ENCODE results near the gene SLC51A.
"Not testable (repeated sequence)": the region's sequence is repeated elsewhere in the genome, so short reads cannot be mapped to it uniquely, and the experiment has no call there.

The SLC51A gene

DNA sequence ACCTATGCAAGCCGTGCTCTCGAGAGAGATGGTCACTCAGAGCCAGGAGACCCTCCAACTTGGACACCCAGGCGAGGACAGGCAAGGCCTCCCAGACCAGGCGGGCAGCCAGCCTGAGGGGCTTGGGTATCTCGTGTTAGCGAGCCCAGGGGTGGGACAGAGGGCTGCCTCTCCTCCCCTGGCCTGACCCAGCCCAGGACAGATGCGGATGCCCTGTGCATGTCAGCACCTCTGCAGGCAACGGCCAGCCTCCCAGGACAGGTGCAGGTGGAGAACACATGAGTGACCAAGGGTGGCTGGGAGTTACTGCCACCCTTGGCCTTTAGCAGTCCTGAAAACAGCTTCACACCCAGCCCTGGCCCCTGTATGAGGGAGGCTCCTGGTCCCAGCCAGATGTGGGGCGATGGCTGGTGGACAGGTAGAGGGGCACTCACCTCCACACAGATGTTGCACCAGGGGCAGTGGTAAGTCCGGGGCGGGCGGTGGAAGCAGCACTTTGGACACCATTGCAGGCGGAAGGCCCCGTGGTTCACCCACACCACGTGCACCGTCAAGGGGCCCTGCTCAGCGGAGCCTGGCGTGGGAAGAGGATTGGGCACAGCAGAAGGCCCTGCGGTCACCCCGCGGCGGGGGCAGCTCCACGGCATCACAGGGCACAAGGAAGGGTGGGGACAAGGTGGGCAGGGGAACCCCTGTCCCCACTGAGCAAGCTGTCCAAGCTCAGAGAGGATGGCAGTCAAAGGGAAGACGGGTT lies 7.2 kb upstream of the SLC51A start:
- H3K79me1 ChIP-seq (ENCODE audit: low read length): no peaks in the 10 kb centered on the region
- no peak overlapping the region for H3K4me2 ChIP-seq (ENCODE audit: low read length)
- H3K14ac ChIP-seq (ENCODE audit: low read length): no peak overlapping the region
- H3K36me3 ChIP-seq (ENCODE audit: control insufficient read depth in 1 of 2, insufficient read depth in 2 of 2, low read length in 2 of 2): no peaks in the 10 kb centered on the region
- peaks cover 7% of the 10 kb centered on the region for H3K9me3 ChIP-seq (ENCODE audit: insufficient read depth, low read depth, low read length)
- H3K18ac ChIP-seq (ENCODE audit: low read length): no peak overlapping the region
- H3K4ac ChIP-seq (ENCODE audit: low read depth, low read length): no peak overlapping the region
- no peaks in the 10 kb centered on the region for H3K79me2 ChIP-seq (ENCODE audit: control insufficient read depth, insufficient read depth, low read length, poor library complexity)
- WGBS (ENCODE audit: extremely low coverage, insufficient coverage, insufficient read length): no CpG with 5 or more reads among the region's 24 CpGs
- H2AK5ac ChIP-seq (ENCODE audit: low read length): no peak overlapping the region
- H2BK5ac ChIP-seq (ENCODE audit: low read depth, low read length, poor library complexity): no peak overlapping the region
- H4K91ac ChIP-seq (ENCODE audit: low read depth, low read length): no peak overlapping the region
- DNase-seq: no peak
- H3K9ac ChIP-seq (ENCODE audit: low read length): no peak overlapping the region
- no peak overlapping the region for H4K8ac ChIP-seq (ENCODE audit: low read depth, low read length)
- H3K4me3 ChIP-seq (ENCODE audit: low read depth, low read length): no peak overlapping the region
- no peak overlapping the region for H4K12ac ChIP-seq (ENCODE audit: low read depth, low read length)
- no peak overlapping the region for H3K23ac ChIP-seq (ENCODE audit: low read length)
- H3K4me1 ChIP-seq (ENCODE audit: control insufficient read depth in 1 of 2, insufficient read depth in 2 of 2, low read length in 2 of 2): peaks cover 3 to 4% of the 10 kb centered on the region in 2 experiments
- H2BK120ac ChIP-seq (ENCODE audit: insufficient read depth, low read length, poor library complexity): no peak overlapping the region
- no peaks in the 10 kb centered on the region for H3K27me3 ChIP-seq (ENCODE audit: insufficient read depth, low read length)
- no peak overlapping the region for H3K27ac ChIP-seq (ENCODE audit: low read depth, low read length)
- H2BK12ac ChIP-seq (ENCODE audit: low read length): no peak overlapping the region
- H2AFZ ChIP-seq (ENCODE audit: insufficient read depth, low read length, poor library complexity): no peak overlapping the region

DNA sequence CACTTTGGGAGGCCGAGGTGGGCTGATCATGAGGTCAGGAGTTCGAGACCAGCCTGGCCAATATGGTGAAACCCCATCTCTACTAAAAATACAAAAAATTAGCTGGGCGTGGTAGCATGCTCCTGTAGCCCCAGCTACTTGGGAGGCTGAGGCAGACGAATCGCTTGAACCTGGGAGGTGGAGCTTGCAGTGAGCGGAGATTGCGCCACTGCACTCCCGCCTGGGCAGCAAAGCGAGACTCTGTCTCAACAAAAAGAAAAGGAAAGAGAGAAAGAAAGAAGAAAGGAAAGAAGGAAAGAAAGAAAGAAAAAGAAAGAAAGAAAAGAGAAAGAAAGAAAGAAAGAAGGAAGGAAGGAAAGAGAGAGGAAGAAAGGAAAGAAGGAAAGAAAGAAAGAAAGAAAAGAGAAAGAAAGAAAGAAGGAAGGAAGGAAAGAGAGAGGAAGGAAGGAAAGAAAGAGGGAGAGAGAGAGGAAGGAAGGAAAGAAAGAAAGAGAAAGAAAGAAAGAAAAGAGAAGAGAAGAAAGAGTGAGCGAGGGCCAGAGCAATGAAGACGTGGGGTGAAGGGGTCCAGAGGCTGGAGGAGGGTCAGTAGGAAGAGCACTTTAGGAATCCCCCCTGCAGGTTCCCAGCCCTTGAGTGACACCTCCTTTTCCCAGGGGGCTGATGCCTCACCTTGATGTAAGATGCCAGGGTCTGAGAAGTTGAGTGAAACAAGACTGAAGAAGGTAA lies 6.2 kb upstream of the SLC51A start:
- not testable (repeated sequence) for H3K14ac ChIP-seq (ENCODE audit: low read length); H4K12ac ChIP-seq (ENCODE audit: low read depth, low read length); H2BK5ac ChIP-seq (ENCODE audit: low read depth, low read length, poor library complexity); H3K36me3 ChIP-seq (ENCODE audit: control insufficient read depth in 1 of 2, insufficient read depth in 2 of 2, low read length in 2 of 2); H4K91ac ChIP-seq (ENCODE audit: low read depth, low read length); H3K9ac ChIP-seq (ENCODE audit: low read length); H2AK5ac ChIP-seq (ENCODE audit: low read length); H3K18ac ChIP-seq (ENCODE audit: low read length); H3K27ac ChIP-seq (ENCODE audit: low read depth, low read length); H3K23ac ChIP-seq (ENCODE audit: low read length); H3K79me2 ChIP-seq (ENCODE audit: control insufficient read depth, insufficient read depth, low read length, poor library complexity); H3K9me3 ChIP-seq (ENCODE audit: insufficient read depth, low read depth, low read length); H2BK120ac ChIP-seq (ENCODE audit: insufficient read depth, low read length, poor library complexity); H2BK12ac ChIP-seq (ENCODE audit: low read length); DNase-seq; H2AFZ ChIP-seq (ENCODE audit: insufficient read depth, low read length, poor library complexity); H3K4ac ChIP-seq (ENCODE audit: low read depth, low read length); H3K27me3 ChIP-seq (ENCODE audit: insufficient read depth, low read length); H4K8ac ChIP-seq (ENCODE audit: low read depth, low read length); H3K4me2 ChIP-seq (ENCODE audit: low read length); H3K4me3 ChIP-seq (ENCODE audit: low read depth, low read length); H3K79me1 ChIP-seq (ENCODE audit: low read length); H3K4me1 ChIP-seq (ENCODE audit: control insufficient read depth in 1 of 2, insufficient read depth in 2 of 2, low read length in 2 of 2)
- WGBS (ENCODE audit: extremely low coverage, insufficient coverage, insufficient read length): no CpG with 5 or more reads among the region's 11 CpGs

GRCh38 chr3:196210673-196211556 lies 5.4 kb upstream of the SLC51A start, which contains the start of gene ZDHHC19:
Gene ZDHHC19, minus strand, starts transcription at chr3:196211400. Its CDS starts 85 bp downstream, at chr3:196211315.
- no peak within 1 kb of the TSS for H2BK120ac ChIP-seq (ENCODE audit: insufficient read depth, low read length, poor library complexity)
- H3K9me3 ChIP-seq (ENCODE audit: insufficient read depth, low read depth, low read length): peaks cover 10% of the 10 kb centered on the region
- H4K91ac ChIP-seq (ENCODE audit: low read depth, low read length): no peak within 1 kb of the TSS
- H3K9ac ChIP-seq (ENCODE audit: low read length): no peak within 1 kb of the TSS
- peaks cover 3 to 4% of the 10 kb centered on the region in 2 experiments for H3K4me1 ChIP-seq (ENCODE audit: control insufficient read depth in 1 of 2, insufficient read depth in 2 of 2, low read length in 2 of 2)
- H4K12ac ChIP-seq (ENCODE audit: low read depth, low read length): no peak within 1 kb of the TSS
- H2BK12ac ChIP-seq (ENCODE audit: low read length): no peak within 1 kb of the TSS
- WGBS (ENCODE audit: extremely low coverage, insufficient coverage, insufficient read length): no CpG with 5 or more reads among the region's 23 CpGs
- H3K27ac ChIP-seq (ENCODE audit: low read depth, low read length): no peak within 1 kb of the TSS
- H3K14ac ChIP-seq (ENCODE audit: low read length): no peak within 1 kb of the TSS
- H3K79me2 ChIP-seq (ENCODE audit: control insufficient read depth, insufficient read depth, low read length, poor library complexity): no peaks in the 10 kb centered on the region
- H4K8ac ChIP-seq (ENCODE audit: low read depth, low read length): no peak within 1 kb of the TSS
- H3K4me2 ChIP-seq (ENCODE audit: low read length): no peak within 1 kb of the TSS
- H3K36me3 ChIP-seq (ENCODE audit: control insufficient read depth in 1 of 2, insufficient read depth in 2 of 2, low read length in 2 of 2): no peaks in the 10 kb centered on the region
- H2AK5ac ChIP-seq (ENCODE audit: low read length): no peak within 1 kb of the TSS
- H3K79me1 ChIP-seq (ENCODE audit: low read length): no peaks in the 10 kb centered on the region
- H3K4ac ChIP-seq (ENCODE audit: low read depth, low read length): no peak within 1 kb of the TSS
- H3K18ac ChIP-seq (ENCODE audit: low read length): no peak within 1 kb of the TSS
- H3K4me3 ChIP-seq (ENCODE audit: low read depth, low read length): no peak within 1 kb of the TSS
- H2AFZ ChIP-seq (ENCODE audit: insufficient read depth, low read length, poor library complexity): no peak within 1 kb of the TSS
- no peak for DNase-seq
- H3K23ac ChIP-seq (ENCODE audit: low read length): no peak within 1 kb of the TSS
- H2BK5ac ChIP-seq (ENCODE audit: low read depth, low read length, poor library complexity): no peak within 1 kb of the TSS
- peaks cover 1% of the 10 kb centered on the region for H3K27me3 ChIP-seq (ENCODE audit: insufficient read depth, low read length)

DNA sequence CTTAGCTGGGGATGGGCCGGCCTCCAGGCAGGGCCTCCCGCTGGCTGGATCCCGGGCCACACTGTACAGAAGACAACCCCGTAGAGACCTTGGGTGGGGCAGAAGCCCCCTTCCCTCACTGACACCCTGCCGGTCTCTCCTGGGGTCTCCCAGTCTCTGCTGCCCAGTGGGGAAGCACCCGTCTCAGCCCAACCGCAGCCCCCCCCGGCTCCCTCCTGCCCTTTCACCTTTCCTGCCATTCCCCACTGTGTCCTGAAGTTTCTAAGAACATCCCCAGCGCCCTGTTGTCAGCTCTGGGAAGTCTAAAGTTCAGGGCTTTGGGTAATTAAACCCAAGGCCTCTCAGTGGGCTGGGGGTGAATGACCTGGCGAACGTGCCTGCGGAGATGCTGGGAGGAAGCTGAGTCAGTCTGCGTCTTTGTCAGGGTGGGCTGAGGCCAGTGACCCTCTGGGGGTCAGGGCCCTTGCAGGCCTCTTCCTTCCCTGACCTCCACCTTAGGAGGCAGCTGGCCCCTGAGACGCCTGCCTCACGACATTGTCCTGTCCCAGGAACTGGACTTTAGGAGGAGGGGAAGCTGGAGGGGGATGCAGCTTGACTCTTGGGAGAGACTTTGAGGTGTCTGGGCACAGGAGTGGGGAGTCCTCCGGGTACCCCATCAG lies 1.4 kb upstream of the SLC51A start:
- no peak overlapping the region for H3K23ac ChIP-seq (ENCODE audit: low read length)
- WGBS (ENCODE audit: extremely low coverage, insufficient coverage, insufficient read length): no CpG with 5 or more reads among the region's 16 CpGs
- H2BK12ac ChIP-seq (ENCODE audit: low read length): no peak overlapping the region
- no peak overlapping the region for H3K4ac ChIP-seq (ENCODE audit: low read depth, low read length)
- H2BK120ac ChIP-seq (ENCODE audit: insufficient read depth, low read length, poor library complexity): no peak overlapping the region
- no peak overlapping the region for H3K9ac ChIP-seq (ENCODE audit: low read length)
- no peak overlapping the region for H3K27ac ChIP-seq (ENCODE audit: low read depth, low read length)
- no peak overlapping the region for H2BK5ac ChIP-seq (ENCODE audit: low read depth, low read length, poor library complexity)
- peaks cover 3% of the 10 kb centered on the region for H3K9me3 ChIP-seq (ENCODE audit: insufficient read depth, low read depth, low read length)
- no peak overlapping the region for H3K4me3 ChIP-seq (ENCODE audit: low read depth, low read length)
- H4K91ac ChIP-seq (ENCODE audit: low read depth, low read length): no peak overlapping the region
- H2AFZ ChIP-seq (ENCODE audit: insufficient read depth, low read length, poor library complexity): no peak overlapping the region
- peaks cover 4 to 5% of the 10 kb centered on the region in 2 experiments for H3K4me1 ChIP-seq (ENCODE audit: control insufficient read depth in 1 of 2, insufficient read depth in 2 of 2, low read length in 2 of 2)
- no peak overlapping the region for H3K4me2 ChIP-seq (ENCODE audit: low read length)
- no peak overlapping the region for H4K8ac ChIP-seq (ENCODE audit: low read depth, low read length)
- H3K18ac ChIP-seq (ENCODE audit: low read length): no peak overlapping the region
- DNase-seq: no peak
- H3K36me3 ChIP-seq (ENCODE audit: control insufficient read depth in 1 of 2, insufficient read depth in 2 of 2, low read length in 2 of 2): no peaks in the 10 kb centered on the region
- peaks cover 5% of the 10 kb centered on the region for H3K27me3 ChIP-seq (ENCODE audit: insufficient read depth, low read length)
- H3K79me2 ChIP-seq (ENCODE audit: control insufficient read depth, insufficient read depth, low read length, poor library complexity): no peaks in the 10 kb centered on the region
- H3K14ac ChIP-seq (ENCODE audit: low read length): no peak overlapping the region
- no peak overlapping the region for H4K12ac ChIP-seq (ENCODE audit: low read depth, low read length)
- H3K79me1 ChIP-seq (ENCODE audit: low read length): no peaks in the 10 kb centered on the region
- no peak overlapping the region for H2AK5ac ChIP-seq (ENCODE audit: low read length)

Measured in trophoblast cell (in vitro differentiated cells and primary cell).